Measurements from ENCODE around the gene AGPAT4.
A peak's percentile ranks its signal among the peaks of the same experiment; 100 is the strongest.
"Not testable (repeated sequence)": the region's sequence is repeated elsewhere in the genome, so short reads cannot be mapped to it uniquely, and the experiment has no call there.

AGPAT4 gene

GRCh38 chr6:161136655-161137054 is 137.2 kb downstream of the AGPAT4 start:
- no peak for DNase-seq

- DNase-seq: no peak
Observed at GRCh38 chr6:161135695-161136591, 137.9 kb downstream of the AGPAT4 start.

DNA sequence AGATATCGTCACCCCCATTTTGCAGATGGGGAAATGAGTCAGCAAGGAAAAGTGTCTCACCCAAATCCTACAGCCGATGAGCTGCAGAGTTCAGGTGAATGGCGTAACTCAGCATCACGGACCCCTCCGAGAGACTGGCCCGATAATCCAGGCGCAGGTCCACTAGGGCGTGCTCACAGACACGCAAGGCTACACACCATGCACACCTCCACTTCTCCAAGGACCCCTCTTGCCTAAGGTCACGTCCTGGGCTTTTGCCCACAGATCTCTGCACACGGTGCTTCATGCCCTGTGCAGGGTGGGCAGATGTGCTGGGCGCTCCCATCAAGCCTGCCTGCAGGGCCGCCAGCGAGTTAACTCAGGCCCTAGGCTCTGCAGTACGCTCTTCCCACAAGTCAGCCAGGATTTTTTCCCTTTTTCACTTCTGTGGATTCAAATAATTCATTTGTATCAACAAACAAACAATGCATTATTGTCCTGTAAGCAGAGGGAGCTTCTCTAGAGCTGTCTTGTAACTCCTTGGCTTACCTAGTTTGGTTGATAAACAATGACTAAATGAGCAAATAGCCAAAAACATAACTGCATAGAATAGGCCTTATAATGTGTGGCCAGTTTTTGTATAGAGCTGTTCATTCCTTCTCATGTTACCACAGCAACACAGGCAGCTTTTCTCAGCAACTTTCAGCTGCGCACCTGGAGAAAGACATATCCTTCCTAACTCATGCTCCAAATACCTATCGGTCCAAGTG is 139.1 kb downstream of the AGPAT4 start:
- no peak for DNase-seq

GRCh38 chr6:161133963-161134362 is 139.9 kb downstream of the AGPAT4 start:
- no peak for DNase-seq

DNA sequence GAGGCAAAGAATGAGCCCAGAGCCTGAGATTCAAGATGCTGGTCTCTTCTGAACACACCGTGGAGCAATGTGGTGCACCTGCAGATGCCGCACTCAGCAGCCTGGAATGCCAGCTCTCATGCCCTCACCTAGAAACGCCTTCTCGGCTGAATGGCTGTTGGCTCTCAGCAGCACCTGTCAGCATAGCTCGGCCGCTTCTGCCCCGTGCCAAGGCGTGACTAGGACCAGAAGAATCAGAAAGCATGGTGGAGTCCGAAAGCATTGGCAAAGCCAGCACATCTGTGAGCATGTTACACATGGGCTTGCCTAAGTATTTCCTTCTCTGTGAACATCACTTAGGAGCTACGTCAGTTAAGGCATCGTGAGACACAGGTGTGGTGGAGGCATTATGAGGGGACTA is 141.5 kb downstream of the AGPAT4 start:
- no peak for DNase-seq

- DNase-seq: no peak
Observed at GRCh38 chr6:161130967-161131766, 142.7 kb downstream of the AGPAT4 start.

GRCh38 chr6:161130541-161130940 is 143.3 kb downstream of the AGPAT4 start:
- no peak for DNase-seq

- DNase-seq: peak; percentile 24
Observed at GRCh38 chr6:161128680-161129196, 145.1 kb downstream of the AGPAT4 start.

DNA sequence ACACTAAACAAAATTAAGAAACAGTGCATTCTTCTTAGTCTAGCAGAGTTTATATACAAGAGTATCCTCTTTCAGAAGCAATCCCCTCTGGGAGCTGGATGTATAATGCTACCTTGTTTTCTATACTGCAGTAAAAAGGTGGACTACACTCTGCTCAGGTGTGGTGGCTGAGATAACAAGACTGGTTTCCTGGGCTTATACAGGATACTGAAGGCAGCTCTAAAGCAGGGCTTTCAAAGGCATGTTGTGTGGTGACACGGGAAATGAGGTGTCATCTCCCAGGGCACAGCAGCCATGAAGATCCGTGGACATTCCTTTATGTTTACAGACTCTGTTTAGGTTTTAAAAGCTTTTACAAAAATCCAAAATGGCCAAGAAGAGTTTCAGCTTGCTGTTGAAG is 145.6 kb downstream of the AGPAT4 start:
- DNase-seq: peak; percentile 12

GRCh38 chr6:161127071-161127740 is 146.7 kb downstream of the AGPAT4 start:
- DNase-seq: no peak

DNA sequence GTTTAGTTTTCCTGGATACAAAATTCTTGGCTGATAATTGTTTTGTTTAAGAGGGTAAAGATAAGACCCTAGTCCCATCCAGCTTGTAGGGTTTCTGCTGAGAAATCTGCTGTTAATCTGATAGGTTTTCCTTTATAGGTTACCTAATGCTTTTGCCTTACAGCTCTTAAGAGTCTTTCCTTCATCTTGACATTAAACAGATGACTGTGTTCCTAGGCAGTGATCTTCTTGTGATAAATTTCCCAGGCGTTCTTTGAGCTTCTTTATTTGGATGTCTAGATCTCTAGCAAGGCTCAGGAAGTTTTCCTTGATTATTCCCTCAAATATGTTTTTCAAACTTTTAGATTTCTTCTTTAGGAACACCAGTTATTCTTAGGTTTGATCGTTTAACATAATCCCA is 148.3 kb downstream of the AGPAT4 start:
- no peak for DNase-seq

DNA sequence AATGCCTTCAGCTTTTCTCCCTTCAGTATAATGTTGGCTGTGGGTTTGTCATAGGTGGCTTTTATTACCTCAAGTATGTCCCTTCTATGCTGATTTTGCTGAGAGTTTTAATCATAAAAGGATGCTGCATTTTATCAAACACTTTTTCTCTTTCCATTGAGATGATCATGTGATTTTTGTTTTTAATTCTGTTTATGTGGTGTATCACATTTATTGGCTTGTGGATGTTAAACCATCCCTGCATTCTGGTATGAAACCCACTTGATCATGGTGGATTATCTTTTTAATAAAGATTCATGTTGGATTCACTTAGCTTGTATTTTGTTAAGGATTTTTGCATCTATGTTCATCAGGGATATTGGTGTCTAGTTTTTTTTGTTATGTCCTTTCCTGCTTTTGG is 150.5 kb downstream of the AGPAT4 start:
- DNase-seq: not testable (repeated sequence)

DNA sequence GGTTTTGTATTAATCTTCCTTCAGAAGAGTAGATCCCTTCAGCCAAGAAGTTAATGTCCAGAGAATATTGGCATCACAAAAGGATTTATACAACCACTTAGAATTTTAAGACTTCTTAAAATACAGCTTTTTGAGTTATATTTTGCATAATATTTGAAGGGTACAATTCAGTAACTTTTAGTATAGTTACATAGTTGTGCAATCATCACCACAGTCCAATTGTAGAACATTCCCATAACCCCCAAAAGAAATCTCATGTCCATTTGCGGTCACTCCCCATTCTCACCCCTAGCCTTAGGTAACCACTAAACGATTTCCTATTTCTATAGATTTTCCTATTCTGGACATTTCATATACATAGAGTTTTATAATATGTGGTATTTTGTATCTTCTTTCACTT is 155.9 kb downstream of the AGPAT4 start:
- DNase-seq: no peak

- DNase-seq: no peak
Observed at GRCh38 chr6:161117308-161117707, 156.6 kb downstream of the AGPAT4 start.

DNA sequence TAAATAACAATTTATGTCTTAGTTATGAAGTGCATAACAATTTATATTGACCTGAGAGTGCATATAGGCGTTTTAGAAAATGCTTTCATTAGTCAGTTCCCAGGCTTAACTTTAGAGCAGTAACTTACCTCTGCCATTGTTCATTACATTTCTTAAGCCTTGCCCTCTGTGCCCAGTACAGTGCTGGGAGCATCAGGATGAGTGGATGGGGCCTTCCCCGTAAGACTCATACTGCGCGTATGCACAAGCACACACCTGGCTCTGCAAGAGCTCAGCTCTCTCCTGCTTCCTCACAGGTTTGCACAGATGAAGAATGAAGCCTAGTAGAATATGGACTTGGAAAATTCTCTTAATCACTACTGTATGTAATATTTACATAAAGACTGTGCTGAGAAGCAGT is 157.3 kb downstream of the AGPAT4 start:
- DNase-seq: no peak

- no peak for DNase-seq
Observed at GRCh38 chr6:161115468-161115867, 158.4 kb downstream of the AGPAT4 start.

GRCh38 chr6:161111261-161111660 is 162.6 kb downstream of the AGPAT4 start:
- DNase-seq: peak; percentile 35

DNA sequence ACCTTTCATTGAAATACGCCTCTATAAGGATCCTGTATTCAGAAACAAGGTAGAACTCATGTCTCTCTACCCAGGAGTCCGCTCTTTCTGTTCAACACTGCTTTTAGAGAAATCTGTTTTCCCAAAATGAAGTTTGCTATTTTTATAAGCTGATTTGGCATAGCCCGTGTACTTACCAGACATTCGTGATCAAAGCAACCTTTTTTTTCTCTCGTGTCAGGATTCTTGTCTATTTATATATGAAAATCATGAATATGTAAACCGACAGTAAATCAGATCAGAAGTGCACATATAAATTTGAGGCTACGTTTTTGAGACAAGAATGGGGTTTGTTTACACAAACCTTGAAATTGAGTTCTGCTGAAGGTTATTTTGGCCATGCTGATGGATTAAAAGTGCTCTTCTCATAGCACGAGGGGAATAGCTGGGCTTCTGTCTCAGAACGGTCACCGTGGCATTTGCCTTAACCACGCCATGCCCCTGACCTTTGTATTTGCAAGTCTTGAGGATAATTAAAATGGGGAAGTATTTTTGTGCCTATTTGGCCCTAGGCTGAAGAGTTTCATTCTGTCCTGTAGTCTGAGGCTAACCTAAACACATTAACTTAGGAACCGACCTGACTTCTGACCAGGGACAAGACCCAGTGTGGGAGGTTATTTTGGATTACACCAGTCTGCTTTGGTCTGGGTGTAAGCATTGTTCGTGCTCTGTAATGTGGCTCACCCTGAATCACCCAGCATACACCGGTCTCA is 163.7 kb downstream of the AGPAT4 start:
- no peak for DNase-seq

GRCh38 chr6:161109366-161109765 is 164.5 kb downstream of the AGPAT4 start:
- DNase-seq: no peak

DNA sequence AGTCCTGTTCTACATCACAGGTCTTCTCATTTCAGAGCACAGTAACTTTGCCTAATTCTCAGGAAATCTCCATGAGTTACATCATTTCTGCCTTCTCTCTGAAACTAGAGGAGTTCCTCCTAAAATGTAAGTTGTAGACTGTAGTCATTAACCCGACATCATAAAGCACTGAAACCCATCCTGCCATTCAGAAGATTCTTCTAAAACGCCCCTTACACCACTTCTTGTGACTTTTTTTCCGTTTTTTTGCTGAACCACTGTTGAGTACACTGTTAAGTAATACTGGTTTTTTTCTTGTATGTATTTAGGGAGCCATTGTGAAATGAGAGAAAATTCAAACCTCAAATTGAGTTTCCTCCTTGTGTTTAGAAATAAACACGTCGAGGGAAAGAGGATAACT is 164.9 kb downstream of the AGPAT4 start:
- DNase-seq: no peak

Measured in central memory CD4-positive, alpha-beta T cell (primary cell).